B cell (primary cell): ENCODE measurements around the gene ARX.

Source experiments
- CTCF ChIP-seq: fragments of 200-600 bp; IDR thresholded peaks from one replicate; pipeline ENCODE4 v1.8.0; 2022; ENCODE audit warnings: antibody characterized with exemption, mild to moderate bottlenecking
- EZH2 ChIP-seq: IDR thresholded peaks from 2 replicates; pipeline ENCODE4 v1.6.1; 2012; ENCODE audit warnings: borderline replicate concordance, low read depth, mild to moderate bottlenecking, moderate library complexity, low read length; ENCODE audit not compliant: insufficient read depth, poor library complexity, severe bottlenecking

GRCh38 chrX:25014366-25014838, 1.4 kb downstream of the ARX start:
- TF ChIP-seq CTCF (no peak), EZH2 (no peak)
